A673 (cell line): Measurements from ENCODE around the gene SRM. TPM values are rescaled to one million over a fixed set of nuclear protein-coding genes. Genes with fewer than 3 reads are reported as not detected.

Source experiments
- BruUV-seq: library from RNA; stranded (reverse); fragments of 400-500 nt; replicated peaks from 2 replicates; lab custom pipeline; 2021; lab: Mats Ljungman, UMichigan
- CTCF ChIA-PET: fragments of 300-600 bp; sonication (Branson Sonifier 250); formaldehyde crosslinking; loops from one replicate; lab custom pipeline; 2022; ENCODE audit warnings: antibody characterized with exemption; lab: Charles Lee
- POLR2A ChIA-PET: fragments of 300-600 bp; sonication (Branson Sonifier 250); formaldehyde crosslinking; loops from one replicate; lab custom pipeline; 2022; ENCODE audit warnings: antibody characterized with exemption; ENCODE audit not compliant: low non-redundant PET; lab: Charles Lee
- DNase-seq: peaks from one replicate; pipeline ENCODE4 v3.0.0-alpha.2; 2015; ENCODE audit warnings: low spot score
- H3K27ac ChIP-seq: fragments of 200-600 bp; sonication (generic); 2 replicates; pipeline ENCODE4 v1.5.1; 2016; ENCODE audit warnings: mixed run types, low read depth, mild to moderate bottlenecking, mixed read lengths, antibody characterized with exemption, low read length; ENCODE audit not compliant: poor library complexity, severe bottlenecking
- H3K27me3 ChIP-seq: fragments of 200-600 bp; sonication (generic); replicated peaks from 2 replicates; pipeline ENCODE4 v1.6.1; 2017; ENCODE audit warnings: mixed run types, low read depth, mild to moderate bottlenecking, mixed read lengths, antibody characterized with exemption, low read length; ENCODE audit not compliant: insufficient read depth, poor library complexity
- H3K36me3 ChIP-seq: fragments of 200-600 bp; sonication (generic); 2 replicates; pipeline ENCODE4 v1.6.1; 2016; ENCODE audit warnings: mixed run types, mild to moderate bottlenecking, mixed read lengths, antibody characterized with exemption, low read length; ENCODE audit not compliant: insufficient read depth, poor library complexity, severe bottlenecking
- H3K4me1 ChIP-seq: fragments of 200-600 bp; sonication (generic); 2 replicates; pipeline ENCODE4 v1.6.1; 2017; ENCODE audit warnings: mixed run types, mild to moderate bottlenecking, mixed read lengths, antibody characterized with exemption, low read length; ENCODE audit not compliant: insufficient read depth, poor library complexity, severe bottlenecking
- H3K4me3 ChIP-seq: fragments of 200-600 bp; sonication (generic); 2 replicates; pipeline ENCODE4 v1.5.1; 2016; ENCODE audit warnings: low read depth, mixed run types, mild to moderate bottlenecking, mixed read lengths, low read length; ENCODE audit not compliant: poor library complexity, severe bottlenecking
- H3K9me3 ChIP-seq: fragments of 200-600 bp; sonication (generic); 2 replicates; pipeline ENCODE4 v1.6.1; 2016; ENCODE audit warnings: mixed run types, low read depth, mild to moderate bottlenecking, mixed read lengths, antibody characterized with exemption, low read length; ENCODE audit not compliant: poor library complexity, severe bottlenecking
- CTCF ChIP-seq: fragments of 300-800, 200-600 bp; sonication (generic); conservative IDR thresholded peaks from 2 replicates; pipeline ENCODE4 v1.5.1; 2017; ENCODE audit warnings: low read depth, mild to moderate bottlenecking, antibody characterized with exemption, low read length, moderate library complexity, mixed read lengths
- EZH2 ChIP-seq: fragments of 200-600 bp; sonication (generic); IDR thresholded peaks from 2 replicates; pipeline ENCODE4 v1.6.1; 2017; ENCODE audit warnings: borderline replicate concordance, low read depth, mild to moderate bottlenecking, mixed read lengths, antibody characterized with exemption, low read length; ENCODE audit not compliant: poor library complexity, severe bottlenecking
- intact Hi-C: fragments of 100-400 bp; cut with micrococcal nuclease; formaldehyde crosslinking; loops from one replicate; pipeline ENCODE4 v1.10.0; 2022; ENCODE audit not compliant: unreplicated experiment
- total RNA-seq: library from RNA; stranded (reverse); gene quantifications from 2 replicates; pipeline ENCODE4 v1.2.3, GENCODE V29; 2021

Gene SRM
- total RNA-seq, 1 experiment from 2014 or later = 206 TPM

- Histone ChIP-seq H3K36me3 (peaks cover 24% of the 10 kb centered on the region), H3K4me3 (no peak overlapping the region), H3K9me3 (no peaks in the 10 kb centered on the region), H3K27ac (no peak overlapping the region), H3K27me3 (no peaks in the 10 kb centered on the region), H3K4me1 (peaks cover 4% of the 10 kb centered on the region)
- BruUV-seq = no TSS peak
- TF ChIP-seq CTCF = no peak
- no peak for TF ChIP-seq EZH2
- intact Hi-C loops = no loop called here
- CTCF ChIA-PET = no interaction called here
- DNase-seq = no peak
- POLR2A ChIA-PET = no interaction called here
These were observed 1.8 kb downstream of the SRM start for GRCh38 chr1:11058026-11058425.

GRCh38 chr1:11057477-11057876, 2.3 kb downstream of the SRM start:
- Histone ChIP-seq H3K27me3 (no peaks in the 10 kb centered on the region), H3K27ac (no peak overlapping the region), H3K9me3 (no peaks in the 10 kb centered on the region), H3K4me3 (no peak overlapping the region), H3K4me1 (peaks cover 4% of the 10 kb centered on the region), H3K36me3 (peaks cover 24% of the 10 kb centered on the region)
- POLR2A ChIA-PET = no interaction called here
- DNase-seq = no peak
- CTCF ChIA-PET = no interaction called here
- intact Hi-C loops = no loop called here
- TF ChIP-seq EZH2 (no peak), CTCF (no peak)
- BruUV-seq = no TSS peak

- DNase-seq = no peak
- Histone ChIP-seq H3K27me3 (no peaks in the 10 kb centered on the region), H3K4me3 (no peak overlapping the region), H3K4me1 (peaks cover 4% of the 10 kb centered on the region), H3K9me3 (no peaks in the 10 kb centered on the region), H3K27ac (no peak overlapping the region), H3K36me3 (peaks cover 24% of the 10 kb centered on the region)
- ChIA-PET POLR2A (interaction anchor here (0.7 kb wide), 1 partner anchor 749 kb away, joined by 3 read pairs; the partner anchor contains the start of genes CLCN6 and MTHFR), CTCF (no interaction called here)
- no TSS peak for BruUV-seq
- TF ChIP-seq EZH2 (no peak), CTCF (no peak)
- intact Hi-C loops = no loop called here
These were observed 3.3 kb downstream of the SRM start for GRCh38 chr1:11056504-11056903.
